GM21360 (cell line): Measurements from ENCODE around the gene RACGAP1.
"Not testable (repeated sequence)": the region's sequence is repeated elsewhere in the genome, so short reads cannot be mapped to it uniquely, and the experiment has no call there.

Experiments used
- ATAC-seq: cut with Tn5 transposase; IDR thresholded peaks from one replicate; pipeline ENCODE4 v1.9.1; 2021; ENCODE audit warnings: mild to moderate bottlenecking, moderate library complexity; ENCODE audit not compliant: unreplicated experiment

Gene RACGAP1

DNA sequence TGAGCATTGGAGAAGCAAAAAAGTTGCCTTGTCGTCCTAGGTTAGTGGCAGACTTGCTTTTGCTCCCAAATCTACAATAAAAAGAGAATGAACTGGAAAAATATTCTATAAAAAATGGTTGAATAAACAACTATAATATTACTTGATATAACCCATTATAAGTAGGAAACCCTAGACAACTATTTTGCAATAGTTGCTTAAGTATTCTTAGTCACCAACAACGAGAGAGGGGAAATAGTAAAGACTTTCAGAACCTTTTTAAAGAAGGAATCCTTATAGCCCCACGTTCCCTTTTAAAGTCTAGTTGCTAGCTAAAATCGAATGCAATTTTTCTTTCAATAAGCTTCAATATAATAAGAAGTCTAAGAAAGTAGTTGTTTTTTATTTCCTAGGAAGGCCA lies 35.0 kb downstream of the RACGAP1 start:
- no peak for ATAC-seq

- ATAC-seq: not testable (repeated sequence)
Measured at GRCh38 chr12:49989400-49989799, 35.9 kb downstream of the RACGAP1 start.

GRCh38 chr12:49987625-49988303 lies 37.5 kb downstream of the RACGAP1 start:
- no peak for ATAC-seq

DNA sequence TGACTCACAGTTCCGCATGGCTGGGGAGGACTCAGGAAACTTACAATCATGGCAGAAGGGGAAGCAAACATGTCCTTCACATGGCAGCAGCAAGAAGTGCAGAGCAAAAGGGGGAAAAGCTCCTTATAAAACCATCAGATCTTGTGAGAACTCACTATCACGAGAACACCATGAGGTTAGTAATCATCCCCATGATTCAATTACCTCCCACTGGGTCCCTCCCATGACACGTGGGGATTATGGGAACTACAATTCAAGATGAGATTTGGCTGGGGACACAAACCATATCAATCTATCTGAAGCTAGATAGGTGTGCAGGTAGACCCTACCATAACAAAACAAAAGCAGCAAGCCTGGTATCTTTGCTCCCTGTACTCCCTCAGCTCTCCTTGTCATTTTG lies 38.8 kb downstream of the RACGAP1 start:
- not testable (repeated sequence) for ATAC-seq

DNA sequence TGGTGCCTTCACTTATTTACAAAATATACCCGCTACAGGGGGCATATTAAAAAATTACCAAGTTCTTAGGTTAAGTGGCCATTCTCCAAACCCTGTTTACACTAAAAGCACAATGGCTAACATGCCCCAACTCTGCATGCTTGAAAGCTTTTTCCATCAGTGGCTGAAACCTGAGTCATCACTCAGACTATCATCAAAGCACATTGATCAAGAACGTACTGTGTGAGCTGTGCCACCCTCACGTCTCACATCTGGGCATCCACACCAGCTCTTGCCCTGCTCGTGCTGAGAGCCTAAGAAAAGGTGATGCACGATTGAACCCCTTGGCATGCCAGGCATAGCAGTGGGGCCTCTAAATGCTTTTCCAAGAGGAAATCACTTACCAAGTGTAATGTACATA lies 39.3 kb downstream of the RACGAP1 start:
- no peak for ATAC-seq

GRCh38 chr12:49984476-49985359 lies 40.6 kb downstream of the RACGAP1 start:
- no peak for ATAC-seq

- ATAC-seq: no peak
Measured at GRCh38 chr12:49983892-49984291, 41.4 kb downstream of the RACGAP1 start.

DNA sequence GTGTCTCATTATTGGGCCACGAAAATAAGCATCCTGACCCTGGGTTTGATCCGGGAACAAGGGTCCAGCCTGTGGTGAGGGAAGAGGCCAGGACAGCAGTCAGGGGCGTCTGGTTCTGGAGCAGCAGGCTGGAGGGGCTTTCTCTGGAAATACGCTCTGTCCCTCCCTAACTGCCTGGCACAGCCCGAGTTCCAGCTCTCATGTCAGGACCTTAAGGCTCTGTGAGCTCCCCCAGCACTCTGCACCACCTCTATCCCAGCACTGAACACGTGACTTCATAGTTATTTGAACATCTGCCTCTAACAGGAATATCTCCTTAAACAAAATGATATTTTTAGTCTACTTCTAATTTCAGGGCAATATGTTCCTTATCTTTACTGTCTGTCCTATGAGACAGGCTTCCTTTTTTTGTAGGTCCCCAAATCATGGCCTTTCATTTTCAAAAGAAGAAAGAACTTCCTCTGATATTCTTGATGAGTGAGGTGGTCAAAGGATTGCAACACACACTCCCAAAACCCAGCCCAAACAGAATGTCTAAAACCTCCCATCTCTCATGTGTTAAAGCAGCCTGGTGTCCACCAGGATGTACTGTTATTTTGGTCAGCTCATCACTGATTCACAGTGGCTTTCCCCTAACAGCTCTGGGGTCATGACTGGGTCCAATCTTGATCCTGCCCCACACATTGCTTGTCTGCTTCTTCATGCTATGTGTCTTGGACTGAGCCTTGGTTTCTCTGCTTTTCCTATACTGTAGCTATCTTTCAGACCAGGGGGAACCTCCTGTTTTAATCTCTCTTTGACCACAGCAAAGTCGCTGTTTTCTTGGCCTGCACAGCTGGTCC lies 42.8 kb downstream of the RACGAP1 start:
- ATAC-seq: no peak

DNA sequence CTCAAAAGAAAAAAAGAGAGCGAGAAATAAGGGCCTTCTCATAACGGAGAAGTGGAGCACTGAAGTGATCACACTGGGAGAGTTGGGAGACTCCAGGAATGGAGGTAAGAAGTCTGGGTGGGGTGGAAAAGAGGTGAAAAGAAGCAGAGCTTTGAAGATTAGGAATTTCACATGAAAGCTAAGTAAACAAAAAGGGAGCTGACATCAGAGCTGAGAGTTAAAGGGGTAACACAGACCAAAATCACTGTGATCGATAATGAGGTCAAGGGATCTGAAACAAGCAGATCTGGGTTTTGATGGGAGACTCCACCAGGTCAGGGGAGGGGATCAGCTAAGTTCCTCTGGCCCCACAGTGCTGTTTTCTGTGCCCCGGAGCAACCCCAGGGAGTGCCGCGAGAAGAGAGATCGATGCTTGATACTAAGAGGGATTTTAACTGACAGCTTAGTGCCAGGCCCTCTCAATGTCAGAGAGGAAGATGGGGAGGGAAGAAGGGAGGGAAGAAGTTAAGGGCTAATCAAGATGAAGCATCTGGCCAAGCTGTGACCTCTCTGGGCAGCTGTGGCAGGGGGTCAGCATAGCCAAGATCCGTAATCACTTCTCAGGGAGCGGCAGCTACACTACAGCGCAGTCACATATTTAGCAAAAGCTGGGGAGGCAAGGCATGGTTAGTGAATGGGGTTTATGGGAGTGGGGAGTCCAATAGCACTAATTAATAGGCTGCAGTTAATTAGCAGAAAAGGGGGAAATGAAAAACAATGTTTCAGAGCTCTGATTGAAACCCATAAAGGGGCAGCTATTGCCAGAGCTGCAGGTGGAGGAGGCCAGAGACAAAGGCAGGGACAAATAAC lies 44.6 kb downstream of the RACGAP1 start:
- no peak for ATAC-seq

DNA sequence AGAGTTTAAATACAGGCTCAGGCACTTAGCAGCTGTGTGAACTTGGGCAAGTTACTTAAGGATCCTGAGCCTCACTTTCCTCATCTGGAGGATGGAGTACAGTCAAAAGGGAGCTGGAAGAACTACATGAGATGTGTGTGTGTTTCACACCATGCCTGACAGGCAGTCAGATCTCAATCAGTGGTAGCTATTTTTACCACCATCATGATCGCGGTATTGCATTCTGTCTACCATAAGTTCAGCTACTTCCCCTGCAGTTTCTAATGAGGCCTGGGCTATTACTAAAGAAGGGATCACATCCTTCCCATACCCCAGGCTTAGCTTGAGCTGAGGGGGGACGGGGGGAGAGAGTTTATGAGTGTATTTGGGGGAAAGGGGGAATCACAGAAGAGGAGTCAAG lies 45.5 kb downstream of the RACGAP1 start:
- no peak for ATAC-seq

DNA sequence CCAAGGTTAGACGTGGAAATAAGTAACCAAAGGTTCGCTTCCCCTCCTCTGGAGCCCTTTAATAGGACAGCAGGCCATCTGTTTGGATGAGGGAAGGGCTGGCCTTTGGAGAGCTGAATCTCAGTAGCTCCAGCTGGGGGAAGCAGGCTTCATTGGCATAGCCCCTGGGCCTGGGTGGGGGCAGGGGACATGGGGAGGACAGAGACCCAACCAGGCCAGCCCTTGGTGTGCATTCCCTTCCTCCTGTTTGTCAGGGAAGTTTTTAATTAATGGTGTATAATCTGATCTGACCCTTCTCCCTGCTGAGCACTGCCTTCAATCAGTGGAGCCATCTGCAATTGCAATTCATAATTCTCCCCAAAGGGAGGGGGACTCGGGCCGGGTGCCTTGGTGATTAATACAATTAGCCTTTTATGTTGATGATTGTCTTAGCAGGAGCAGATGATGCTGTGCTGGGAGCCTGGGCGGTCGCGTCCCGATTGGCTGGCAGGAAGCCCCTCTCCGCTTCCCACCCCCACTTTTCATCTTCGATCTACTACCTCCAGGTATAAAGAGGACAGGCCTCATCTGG lies 46.2 kb downstream of the RACGAP1 start:
- no peak for ATAC-seq

GRCh38 chr12:49978125-49978524 lies 47.2 kb downstream of the RACGAP1 start:
- no peak for ATAC-seq

DNA sequence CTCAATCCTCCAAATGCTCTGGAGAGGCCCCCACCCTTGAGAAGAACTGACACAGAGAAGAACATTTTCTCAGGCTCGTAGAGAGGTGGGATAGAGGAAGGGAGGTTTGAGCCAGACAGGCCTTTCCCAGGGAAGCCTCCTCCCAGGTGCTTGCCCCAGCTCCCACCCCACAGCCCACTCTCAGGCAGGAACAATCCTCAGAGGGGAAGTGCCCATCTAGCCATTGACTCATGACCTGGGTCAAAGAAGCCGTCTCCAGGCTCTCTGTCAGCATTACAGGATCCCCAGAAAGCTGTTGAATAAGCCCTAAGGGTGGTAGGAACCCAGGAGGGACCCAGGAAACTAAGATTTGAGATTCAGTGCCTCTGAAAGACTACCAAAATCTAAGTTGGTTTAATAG lies 48.7 kb downstream of the RACGAP1 start:
- ATAC-seq: no peak

DNA sequence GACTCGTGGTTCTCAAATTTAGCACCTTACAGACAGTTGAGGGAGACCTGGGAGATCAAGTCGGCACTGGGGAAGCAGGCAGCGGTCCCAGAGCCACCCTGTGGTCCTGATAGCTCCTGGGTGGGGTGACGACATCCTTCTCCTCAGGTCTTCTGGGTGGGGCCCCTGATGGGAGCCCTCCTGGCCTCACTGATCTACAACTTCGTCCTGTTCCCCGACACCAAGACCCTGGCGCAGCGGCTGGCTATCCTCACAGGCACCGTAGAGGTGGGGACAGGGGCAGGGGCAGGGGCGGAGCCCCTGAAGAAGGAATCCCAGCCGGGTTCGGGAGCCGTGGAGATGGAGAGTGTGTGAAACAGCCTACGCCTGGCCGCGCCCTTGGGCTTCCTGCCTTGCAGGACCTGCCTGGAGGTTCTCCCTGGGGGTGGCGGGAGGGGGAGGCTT lies 50.0 kb downstream of the RACGAP1 start:
- ATAC-seq: no peak

- ATAC-seq: no peak
Measured at GRCh38 chr12:49974677-49975317, 50.5 kb downstream of the RACGAP1 start.

DNA sequence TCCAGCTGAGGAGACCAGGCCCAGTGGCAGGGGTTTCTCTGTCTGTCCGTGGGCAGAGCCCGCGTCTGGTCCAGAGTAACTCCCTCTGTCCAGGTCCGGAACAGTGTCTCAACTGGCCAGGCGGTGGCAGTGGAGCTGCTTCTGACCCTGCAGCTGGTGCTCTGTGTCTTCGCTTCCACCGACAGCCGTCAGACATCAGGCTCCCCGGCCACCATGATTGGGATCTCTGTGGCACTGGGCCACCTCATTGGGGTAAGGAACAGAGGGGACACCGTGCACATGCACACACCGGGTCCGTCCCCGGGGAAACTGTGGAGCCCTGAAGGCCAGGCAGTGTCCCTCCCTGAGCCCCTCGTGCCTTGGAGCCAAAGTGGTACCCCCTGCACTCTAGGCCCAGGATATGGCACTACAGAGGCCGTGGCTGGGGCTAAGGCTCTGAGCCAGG lies 51.0 kb downstream of the RACGAP1 start:
- no peak for ATAC-seq

DNA sequence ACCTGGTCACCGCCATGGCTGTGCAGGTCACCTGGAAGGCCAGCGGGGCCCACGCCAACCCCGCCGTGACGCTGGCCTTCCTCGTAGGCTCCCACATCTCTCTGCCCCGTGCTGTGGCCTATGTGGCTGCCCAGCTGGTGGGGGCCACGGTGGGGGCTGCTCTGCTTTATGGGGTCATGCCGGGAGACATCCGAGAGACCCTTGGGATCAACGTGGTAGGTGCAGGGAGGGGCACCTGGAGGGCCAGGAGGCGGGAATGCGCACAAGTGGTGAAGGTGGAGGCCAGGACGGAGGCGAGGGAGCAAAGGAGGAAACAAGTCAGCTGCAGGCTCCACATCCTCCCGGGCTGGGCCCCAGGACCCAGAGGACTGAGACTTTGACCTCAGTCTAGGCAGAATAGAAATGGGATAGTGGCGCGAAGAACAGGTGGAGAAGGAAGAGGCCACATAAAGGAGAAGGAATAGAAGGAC lies 51.9 kb downstream of the RACGAP1 start:
- no peak for ATAC-seq

DNA sequence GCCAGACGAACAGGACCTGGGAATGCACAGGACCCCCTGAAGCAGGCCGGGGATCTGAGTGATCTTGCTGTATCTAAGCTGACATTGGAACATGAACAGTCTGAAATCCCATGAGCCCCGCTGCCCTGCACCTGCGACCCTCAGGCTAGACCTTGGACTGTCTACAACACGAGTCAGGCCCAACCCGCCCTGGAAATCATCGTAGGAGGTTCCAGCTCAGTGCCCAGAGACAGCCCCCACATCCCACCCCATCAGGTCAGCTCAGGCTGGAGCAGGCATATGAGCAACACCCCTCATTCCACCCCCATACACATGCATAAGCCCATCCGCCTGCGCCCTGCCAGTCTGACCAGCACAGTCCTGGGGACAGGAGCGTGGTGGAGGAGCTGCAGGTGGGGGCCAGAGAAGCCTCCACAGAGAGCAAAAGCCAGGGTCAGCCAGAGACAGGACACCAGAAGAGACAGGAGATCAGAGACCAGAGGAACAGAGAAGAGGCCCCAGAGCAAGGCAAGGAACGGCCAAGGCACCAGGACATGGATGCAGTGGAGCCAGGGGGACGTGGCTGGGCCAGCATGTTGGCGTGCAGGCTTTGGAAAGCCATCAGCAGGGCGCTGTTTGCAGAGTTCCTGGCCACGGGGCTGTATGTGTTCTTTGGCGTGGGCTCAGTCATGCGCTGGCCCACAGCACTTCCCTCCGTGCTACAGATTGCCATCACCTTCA lies 52.5 kb downstream of the RACGAP1 start, which contains the start of gene AQP6:
TSS of gene AQP6 (plus strand) at position 307 of the 720 bp plus-strand sequence. CDS start at position 534, 227 bp downstream.
- no peak for ATAC-seq

- ATAC-seq: no peak
Measured at GRCh38 chr12:49972129-49972528, 53.2 kb downstream of the RACGAP1 start.
